Activated naive CD8-positive, alpha-beta T cell treated with anti-CD3 and anti-CD28 coated beads, Interleukin-2, amount 50 U/mL, for 16 hours (primary cell): Measurements from ENCODE around the gene KCTD5.

Experiments
- DNase-seq: peaks from one replicate; pipeline ENCODE4 v3.0.0-alpha.2; 2020; ENCODE audit warnings: low read depth, low spot score

KCTD5 gene

DNA sequence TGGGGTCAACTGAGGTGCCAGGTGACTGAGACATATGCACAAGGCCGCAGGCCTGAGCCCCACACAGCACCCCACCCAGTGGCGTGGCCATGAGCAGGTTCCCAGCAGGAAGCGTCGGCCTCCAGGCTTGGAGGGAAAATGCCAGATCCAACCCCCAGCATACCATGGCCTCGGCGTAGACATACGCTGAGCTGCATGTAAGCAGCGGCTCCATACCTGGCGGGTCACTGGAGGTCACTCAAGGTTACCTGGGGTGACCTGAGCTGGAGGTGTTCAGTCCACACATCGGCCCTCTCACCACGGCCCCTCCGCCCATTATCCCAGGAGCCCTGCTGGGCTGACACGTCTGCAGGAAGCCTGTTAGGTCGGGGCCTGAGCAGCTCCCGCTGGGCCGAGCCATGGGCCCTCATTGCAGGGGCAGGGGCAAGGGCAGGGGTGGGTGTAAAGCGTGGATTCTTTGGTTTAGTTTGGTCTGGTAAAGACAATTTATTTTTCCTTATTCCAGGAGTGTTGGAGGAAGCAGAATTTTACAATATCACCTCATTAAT is 15.2 kb downstream of the KCTD5 start:
- no peak for DNase-seq

DNA sequence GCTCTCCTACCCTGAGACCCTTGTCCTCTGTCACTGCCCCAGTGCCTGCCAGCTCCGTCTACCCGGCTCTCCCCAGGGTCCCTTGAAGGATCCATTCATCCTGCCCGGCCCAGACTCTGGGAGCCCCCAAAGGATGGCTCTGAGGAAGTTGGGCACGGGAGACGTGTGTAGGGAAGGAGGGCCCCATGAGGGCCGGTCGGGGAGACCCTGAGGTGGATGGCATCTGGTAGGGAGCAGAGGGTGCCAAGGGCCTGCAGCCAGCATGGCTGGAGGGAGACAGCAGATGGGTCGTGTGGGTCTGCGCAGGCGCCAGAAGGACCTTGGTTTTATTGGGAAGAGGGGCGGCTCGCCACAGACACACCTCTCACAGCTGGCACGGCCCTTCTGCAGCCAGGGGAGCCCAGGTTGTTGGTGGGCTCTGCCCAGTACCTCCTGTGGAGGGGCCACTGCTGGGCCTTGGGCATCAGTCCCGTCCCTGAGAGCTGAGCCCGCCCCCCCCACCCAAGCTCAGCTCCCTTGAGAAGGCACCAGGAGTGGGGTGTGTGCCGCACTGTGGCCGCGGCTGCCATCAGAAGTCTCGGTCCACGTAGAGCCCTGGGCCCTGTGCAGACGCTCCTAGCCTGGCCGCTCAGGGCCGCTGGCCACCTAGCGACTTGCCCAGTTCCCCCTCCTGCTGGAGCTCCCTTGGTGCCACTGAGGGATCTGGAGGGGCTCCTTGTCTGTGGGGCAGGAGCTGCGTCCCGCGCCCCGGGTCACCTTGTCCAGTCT is 16.0 kb downstream of the KCTD5 start:
- DNase-seq = no peak

DNA sequence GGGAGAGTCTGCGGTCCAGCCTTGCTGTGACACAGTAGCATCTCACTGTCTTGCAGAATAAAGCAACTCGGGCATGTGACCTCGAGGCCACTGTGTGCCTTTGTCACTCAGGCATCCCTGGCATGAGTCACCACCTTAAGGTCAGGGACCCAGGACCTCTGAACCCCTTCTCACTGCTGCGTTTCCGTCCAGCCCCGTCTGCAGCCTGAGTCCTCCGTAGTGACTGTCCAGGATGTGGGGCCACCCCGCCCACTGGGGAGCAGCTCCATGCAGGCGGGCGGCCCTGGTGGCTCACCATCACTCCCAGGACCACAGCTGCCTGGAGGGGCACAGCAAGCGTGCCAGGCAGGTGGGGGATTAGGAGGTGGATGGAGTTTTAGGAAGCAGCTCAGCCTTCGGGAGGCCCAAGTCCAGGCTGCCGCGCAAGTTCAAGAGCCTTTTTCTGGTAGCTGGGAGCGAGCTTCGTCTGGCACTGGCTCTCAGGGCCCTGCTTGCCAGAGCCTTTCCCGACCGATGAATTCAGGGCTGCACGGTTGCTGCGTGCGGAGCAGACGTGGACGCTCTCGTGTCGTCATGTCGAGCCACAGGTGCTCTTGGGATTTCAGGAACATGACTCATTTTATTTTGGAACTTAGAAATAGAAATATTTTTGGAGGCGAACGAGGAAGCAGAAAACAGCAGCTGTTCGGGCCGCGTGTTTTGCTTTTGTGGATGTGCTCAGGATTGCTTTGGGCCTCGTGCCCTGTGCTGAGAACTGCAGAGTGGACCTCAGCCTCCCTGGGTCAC is 16.8 kb downstream of the KCTD5 start:
- no peak for DNase-seq

DNA sequence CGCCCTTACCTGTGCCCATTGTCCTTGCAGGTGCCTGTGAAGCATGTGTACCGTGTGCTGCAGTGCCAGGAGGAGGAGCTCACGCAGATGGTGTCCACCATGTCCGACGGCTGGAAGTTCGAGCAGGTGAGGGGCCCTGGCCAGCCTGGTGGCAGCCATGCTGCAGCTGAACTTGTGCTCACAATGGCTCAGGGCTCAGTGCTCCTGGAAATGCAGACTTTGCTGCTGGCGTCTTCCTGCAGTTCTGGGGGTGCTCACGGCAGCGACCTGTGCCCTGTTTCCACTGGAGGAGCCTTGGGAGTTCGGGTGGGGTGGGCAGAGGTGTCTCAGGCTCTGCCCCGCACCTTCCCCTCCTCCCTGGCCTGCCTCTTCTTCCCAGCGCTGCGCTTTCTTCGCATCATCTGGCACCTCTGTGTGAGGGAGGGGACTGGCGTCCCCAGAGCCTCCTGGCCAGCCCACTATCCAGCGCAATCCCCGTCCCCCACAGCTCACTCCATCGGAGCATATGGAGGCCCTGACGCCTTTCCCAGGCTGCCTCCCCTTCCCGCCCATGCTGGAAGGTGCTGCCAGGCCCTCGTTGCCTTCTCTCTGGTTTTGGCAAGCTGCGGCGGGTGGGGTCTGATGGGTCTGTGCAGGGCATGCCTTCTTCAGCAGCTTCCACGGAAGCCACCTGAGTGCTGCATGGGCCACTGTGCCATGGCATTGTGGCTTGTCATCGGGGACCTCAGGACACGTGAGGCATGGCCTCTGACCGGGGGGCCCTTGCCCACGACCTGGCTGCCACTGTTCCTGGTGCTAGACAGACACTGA is 17.7 kb downstream of the KCTD5 start:
- DNase-seq = no peak

DNA sequence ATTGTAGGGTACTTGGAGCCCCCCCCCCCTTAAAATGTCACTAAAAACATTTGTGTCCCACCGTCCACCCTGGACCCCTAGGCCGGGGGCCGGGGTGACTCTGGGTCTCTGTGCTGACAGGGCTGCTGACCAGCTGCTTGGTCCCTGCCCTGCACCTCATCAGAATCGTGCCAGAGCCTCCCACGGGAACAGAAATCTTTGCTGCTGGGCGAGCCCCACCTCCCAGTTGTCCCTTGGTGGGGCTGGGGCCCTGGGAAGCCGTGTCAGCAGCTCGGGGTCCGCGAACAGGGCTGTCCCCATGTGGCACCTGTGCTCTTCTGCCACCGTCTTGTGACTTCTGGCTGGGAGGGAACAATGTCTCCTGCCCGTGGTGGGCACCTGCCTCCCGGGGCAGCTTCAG is 18.5 kb downstream of the KCTD5 start:
- DNase-seq = no peak

DNA sequence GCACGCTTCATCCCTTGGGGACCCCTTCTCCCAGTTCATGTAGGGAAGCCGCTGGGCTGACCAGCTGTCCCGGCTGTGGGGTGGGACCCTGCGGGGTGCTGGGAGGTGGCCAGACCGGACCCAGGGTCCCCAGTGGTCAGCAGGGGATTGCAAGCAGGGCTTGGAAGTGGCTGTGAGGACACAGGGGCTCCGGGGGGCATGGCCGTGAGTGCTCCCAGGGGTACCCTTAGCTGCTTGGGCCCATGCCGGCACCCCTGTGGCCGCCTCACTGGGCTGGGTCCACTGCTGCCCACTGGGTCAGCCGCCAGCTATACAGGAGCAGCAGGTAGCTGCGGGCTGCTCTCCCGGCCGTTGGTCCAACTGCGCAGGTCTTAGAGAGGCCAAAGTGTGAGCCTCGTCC is 18.9 kb downstream of the KCTD5 start:
- no peak for DNase-seq

DNA sequence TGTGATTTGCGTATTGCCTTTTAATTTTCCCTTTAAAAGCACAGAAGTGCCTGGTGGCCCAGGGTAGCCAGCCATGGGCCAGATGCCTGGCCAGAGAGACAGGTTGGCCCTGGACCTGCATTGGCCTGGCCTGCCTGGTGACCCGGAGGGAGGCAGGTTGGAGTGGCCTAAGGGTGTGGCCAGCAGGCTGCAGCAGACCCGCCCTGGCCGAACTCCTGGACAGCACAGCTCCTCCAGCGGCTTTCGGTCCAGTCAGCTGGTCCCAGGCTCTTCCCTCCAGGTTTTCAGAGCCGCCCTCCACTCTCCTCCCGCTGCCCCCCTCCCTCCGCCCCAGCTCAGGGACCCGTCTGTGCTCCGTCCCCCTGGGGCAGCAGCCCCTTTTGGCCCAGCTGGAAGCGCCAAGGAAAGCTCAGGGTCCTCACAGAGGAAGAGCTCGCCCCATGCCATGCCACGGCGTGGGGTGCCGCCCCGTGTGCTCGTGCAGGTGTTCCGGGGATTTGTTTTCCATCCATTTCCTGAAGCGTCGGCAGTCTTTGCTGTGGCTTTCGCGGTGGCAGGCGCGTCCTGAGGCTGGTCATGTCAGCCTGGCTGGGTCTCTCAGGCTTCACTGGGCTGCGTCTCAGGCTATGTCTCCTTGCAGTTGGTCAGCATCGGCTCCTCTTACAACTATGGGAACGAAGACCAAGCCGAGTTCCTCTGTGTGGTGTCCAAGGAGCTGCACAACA is 19.6 kb downstream of the KCTD5 start:
- no peak for DNase-seq

DNA sequence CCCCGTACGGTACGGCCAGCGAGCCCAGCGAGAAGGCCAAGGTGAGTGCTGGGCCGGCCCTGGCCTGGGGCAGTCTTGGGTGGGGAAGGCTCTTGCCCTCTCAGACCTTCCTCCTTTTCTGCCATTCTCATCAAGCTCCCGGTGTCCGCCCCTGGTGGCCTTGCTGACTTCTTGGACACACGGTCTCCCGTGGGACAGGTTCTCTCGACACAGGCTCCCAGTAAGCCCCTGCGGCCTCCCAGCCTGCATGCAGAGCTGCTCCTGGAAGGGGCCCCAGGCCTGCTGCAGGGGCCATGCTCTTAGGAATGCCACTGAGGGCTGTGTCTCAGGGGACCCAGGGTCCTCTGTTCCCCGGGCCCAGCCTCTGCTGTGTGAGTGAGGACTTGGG is 20.1 kb downstream of the KCTD5 start:
- no peak for DNase-seq

DNA sequence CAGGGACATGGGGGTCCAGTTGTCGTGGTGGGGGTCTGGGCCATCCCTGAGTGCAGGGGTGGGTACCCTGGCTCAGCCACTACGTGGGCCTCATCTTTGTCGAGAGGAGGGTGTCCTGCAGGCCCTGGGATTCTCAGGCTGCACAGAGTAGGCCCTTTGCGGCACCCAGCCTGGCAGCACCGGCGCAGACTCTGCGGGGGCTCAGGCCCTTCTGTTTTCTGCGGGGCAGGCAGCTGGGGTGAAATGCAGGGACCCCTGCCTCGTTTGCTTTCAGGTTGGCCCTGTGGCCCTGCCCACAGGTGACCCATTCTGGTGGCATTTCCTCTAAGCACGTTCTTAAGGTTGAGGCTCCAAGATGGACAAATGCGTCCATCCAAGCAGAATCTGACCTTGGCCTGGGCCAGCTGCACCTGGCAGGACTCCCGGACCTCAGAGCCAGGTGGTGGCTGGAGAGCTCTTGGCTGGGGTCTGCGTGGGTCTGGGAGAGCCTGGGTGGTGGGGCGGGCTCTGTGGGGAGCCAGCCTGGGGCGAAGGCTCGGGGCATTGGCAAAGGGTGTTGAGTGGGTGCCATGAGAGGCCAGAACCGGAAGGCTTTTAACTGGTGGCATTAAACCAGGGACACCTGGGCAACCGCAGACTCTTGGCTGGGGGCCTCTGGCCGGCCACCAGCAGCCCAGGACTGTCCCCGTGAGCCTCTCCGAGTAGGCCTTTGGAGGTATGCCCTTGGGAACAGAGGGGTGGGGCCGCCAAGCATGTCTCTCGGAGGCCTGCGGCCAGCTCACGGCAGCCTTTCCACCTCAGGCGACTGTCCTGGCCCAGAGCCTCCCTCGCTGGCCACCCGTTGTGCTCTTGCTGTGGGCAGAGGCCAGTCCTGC is 20.8 kb downstream of the KCTD5 start:
- DNase-seq = no peak

DNA sequence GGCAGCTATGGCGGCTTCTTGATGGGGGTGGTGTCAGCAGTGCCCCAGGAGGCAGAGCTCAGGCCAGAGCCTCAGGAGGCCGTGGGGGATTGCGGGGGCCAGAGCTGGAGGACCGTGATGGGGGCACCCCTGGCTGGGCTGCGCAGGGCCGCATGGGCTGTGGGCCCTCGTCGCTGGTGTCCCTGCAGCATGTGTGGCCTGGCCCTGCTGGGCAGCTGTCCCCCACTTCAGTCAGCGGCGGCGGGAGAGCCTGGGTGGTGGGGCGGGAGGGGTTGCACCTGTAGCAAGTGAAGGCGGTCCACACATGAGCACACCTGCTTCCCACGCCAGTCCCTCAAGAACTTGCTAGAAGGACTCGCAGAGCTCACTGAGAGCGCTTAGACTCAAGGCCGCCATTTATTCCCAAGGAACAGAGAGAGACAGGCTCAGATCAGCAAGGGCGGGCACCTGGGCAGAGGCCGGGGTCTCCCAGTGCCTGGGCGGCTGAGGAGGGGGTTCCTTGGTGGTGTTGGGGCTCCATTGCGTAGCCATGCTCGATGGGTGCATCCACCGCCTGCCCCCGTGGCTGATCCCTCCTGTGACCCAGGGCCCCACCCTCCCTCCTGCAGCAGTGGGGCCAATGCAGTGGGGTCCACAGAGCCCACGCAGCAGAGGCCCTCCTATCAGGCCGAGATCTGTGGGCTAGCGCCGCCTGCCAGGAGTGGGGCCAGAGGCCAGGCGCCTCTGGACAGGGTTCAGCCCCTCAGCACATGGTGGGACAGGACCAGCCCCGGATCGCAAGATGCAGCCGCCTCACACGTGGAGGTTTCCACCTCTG is 22.1 kb downstream of the KCTD5 start:
- DNase-seq = no peak

DNA sequence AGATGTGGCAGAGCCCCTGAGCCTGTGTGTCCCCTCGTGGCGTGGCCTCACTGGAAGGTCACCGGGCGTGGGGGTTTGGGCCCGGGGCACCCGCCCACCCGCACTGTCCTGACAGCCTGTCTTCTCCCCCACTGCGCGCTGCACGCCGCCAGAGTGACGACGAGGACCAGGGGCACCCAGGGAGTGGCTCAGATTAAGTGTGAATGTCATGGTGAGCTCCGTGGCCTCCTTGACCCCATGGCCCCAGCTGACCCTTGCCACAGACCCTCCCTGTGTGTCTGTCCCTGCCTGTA is 22.6 kb downstream of the KCTD5 start:
- no peak for DNase-seq

DNA sequence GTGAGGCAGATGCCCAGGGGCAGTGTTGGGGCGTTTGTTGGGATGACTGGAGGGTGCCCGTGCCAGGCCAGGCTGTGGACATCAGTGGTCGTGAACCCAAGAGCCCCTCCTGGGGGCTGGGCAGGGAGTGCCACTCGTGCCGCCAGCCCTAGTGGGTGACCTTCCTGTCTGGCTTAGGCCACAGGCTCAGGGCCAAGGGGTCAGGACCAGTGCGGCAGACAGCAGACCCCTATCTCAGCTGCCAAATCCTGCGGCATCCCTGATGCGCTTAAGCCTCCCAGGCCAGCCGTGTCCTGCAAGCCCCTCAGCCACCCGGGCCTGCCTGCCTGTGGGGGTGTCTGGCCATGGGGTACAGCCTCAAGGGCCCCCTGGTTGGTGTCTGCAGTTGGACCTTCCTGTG is 23.0 kb downstream of the KCTD5 start:
- no peak for DNase-seq

DNA sequence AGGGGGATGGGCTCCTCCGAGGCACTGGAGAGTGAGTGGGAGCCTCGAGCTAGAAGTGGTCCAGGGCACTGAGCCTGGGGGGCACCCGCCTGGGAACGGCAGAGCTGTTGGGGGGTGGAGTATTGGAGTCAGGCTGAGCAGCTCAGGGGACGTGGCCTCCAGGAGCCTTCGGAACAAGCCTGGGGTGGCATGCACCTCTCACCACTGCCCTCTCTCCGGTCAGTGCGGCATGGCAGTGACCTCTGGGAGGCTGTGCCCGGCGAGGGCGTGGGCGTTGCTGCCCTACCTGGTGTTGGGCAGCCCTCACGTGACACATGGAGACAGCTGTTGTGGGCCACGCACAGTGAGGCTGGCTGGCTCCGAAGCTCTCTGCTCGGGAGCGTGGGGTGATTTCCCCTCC is 23.8 kb downstream of the KCTD5 start:
- no peak for DNase-seq

DNA sequence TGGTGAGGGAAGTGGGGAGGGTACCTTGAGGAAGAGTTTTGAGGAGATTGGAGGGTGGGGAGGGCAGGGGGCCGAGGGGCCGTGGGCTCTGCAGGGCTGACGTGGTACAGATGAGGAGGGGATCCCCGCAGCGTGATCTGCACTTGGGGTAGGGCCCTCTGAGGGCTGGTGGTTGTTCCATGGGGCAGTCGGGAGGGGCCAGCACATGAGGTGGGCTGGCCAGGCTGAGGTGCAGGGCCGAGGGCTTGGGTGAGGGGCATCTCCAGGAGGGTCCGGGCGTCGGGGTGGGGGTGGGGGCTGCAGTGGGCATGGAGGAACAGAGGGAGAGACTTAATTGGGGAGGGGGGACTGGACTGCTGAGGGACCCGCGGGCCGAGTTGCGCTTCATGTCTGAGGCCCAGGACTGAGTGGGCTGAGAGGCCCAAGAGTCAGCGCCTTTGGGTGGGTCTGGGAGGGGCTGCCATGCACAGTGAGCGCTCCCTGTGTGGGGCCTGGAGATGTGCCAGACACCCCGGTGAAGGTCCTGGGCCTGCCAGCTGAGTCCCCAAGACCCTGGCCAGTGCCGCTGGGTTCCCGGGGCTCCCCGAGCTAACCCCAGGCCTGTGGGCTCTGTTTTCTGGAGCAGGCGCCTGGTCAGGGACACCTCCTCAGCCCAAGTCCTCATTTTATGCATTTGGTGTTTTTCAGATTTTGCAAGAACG is 24.4 kb downstream of the KCTD5 start:
- no peak for DNase-seq

DNA sequence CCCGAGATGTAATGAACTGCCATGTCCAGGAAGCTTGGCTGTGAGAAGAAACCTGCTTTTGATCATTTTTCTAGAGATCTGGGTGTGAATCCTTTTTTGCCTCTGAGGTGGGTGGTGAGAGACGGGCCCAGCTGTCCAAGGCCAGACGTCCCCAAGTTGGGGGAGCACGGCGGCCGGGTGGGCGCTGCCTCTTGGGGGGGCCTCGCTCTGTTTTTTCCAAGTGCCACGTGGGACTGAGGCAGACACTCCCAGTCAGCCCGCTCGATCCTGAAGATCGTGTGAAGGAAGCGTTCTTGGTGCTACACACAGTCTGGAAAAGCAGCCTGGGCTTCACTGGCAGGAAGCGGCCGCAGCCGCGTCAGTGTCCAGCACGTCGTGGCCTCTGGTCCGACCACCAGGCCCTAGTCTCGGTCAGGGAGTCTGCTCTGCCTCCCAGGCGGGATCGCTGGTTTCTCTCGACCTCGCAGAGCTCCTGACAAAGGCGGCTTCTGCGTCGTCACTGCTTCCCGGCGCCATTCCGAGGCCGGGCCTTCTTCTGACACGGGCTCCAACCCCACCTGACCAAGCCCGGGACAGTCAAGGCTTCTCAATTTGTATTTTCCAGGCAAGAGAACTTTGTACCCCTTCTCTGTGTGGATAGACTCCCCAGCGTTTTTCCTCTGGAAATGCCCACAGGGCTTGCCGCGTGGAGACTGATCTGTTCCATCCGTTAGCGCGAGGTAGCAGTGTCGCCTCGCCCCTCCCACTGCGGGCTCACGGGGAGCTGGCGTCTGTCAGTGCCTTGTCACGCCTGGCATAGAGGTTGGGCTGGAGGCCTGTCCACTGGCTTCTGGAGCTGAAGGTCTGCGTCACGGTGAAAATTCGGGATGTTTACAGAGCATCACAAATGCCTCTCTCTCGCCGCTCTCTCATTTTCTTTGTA is 25.3 kb downstream of the KCTD5 start:
- no peak for DNase-seq

DNA sequence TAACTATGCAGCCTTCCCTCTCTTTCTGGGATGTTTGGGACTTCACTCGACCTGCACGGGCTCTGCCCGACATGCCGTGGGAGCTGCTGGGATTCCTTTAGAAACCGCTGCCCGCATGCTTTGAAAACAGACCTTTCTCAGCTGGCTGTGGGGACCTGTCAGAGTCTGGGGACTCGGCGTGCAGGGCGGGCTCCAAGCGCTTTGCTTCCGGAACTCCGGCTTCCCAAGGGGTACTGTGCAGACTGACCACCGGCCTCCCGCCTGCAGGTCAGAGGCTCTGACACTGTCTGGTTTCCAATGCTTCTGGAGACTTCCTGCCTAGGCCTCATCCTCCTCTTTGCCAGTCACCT is 25.9 kb downstream of the KCTD5 start:
- DNase-seq = no peak

DNA sequence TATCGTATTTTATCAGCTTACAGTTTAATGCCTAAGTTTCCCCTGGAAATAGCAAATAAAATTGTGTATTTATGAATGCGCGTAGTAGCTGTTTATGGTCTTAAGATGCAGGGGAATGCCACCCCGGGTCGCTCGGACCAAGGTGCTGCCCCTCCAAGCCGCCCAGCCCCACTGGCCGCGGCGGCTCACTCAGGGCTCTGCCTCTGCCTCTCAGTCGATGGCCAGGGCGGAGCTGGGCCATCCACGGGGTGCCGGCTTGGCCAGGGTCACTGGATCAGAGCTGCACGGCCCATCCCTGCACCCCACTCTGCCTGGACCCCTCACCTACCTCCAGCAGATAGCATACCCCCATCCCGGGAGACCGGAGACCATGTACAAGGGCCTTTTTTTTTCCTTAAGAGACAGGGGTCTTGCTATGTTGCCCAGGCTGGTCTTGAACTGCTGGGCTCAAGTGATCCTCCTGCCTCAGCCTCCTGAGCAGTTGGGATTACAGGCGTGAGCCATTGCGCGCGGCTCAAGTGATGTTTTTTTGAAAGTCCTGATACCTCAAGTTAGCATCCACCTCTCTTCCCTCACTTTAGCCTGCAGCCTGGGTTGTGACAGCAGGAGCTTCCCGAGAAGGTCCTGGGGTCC is 26.7 kb downstream of the KCTD5 start:
- no peak for DNase-seq

DNA sequence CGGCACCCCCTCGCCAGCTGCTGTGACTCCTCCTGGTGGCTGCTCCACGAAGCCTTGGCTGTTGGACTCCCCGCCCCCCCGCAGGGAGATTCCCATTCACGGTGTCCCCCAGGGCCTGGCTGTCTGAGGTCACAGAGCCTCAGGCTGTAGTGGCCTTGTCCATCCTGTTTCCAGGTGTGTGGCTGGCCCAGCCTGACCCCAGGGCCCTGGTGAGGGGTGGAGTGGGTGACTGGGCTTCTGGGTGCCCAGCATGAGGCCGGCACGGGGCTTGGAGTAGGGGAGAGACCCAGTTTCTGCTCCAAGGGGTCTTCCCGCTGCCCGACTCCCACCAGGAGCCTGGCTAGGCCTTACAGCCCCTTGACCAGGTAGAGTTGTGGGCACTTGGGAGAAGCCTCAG is 27.3 kb downstream of the KCTD5 start:
- DNase-seq = no peak
